GM19463 (cell line): ENCODE data around the gene PLAU.
A peak's percentile ranks its signal among the peaks of the same experiment; 100 is the strongest.
"Not testable (repeated sequence)": the region's sequence is repeated elsewhere in the genome, so short reads cannot be mapped to it uniquely, and the experiment has no call there.

Experiments
- ATAC-seq: cut with Tn5 transposase; IDR thresholded peaks from one replicate; pipeline ENCODE4 v1.9.1; 2021; ENCODE audit warnings: mild to moderate bottlenecking, moderate library complexity; ENCODE audit not compliant: unreplicated experiment

PLAU gene

GRCh38 chr10:73876566-73876965, 34.4 kb upstream of the PLAU start:
- no peak for ATAC-seq

DNA sequence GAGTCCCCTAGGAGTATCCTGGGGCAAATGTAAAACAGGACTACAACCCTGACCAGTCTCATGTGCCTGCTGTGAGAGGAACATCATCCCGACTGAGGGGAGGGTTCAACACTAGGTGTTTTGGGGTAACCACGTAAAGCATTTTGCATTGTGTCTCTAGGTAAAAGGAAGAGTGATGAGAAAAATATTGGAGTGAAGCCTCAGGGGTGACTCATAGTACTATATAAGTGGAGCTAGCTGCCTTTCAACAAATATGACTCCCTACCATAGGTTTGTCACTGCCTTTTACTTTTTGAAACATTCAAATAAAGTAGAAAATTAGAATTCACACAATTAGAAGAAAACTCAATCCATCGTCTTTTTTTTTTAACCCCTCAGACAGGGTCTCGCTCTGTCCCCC, 34.0 kb upstream of the PLAU start:
- no peak for ATAC-seq

GRCh38 chr10:73877533-73878160, 33.3 kb upstream of the PLAU start:
- ATAC-seq: no peak

DNA sequence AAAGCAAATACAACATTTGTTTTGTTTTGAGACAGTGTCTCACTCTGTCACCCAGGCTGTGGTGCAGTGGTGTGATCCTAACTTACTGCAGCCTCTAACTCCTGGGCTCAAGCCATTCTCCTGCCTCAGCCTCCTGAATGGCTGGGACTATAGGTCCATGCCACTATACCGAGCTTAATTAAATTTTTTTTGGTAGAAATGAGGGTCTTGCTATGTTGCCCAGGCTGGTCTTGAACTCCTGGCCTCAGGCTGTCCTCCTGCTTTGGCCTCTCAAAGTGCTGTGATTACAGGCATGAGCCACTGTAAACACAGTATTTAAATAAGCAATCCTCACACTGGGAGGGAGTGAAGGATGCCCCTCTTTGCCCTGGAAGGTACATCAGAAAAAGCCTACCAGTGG, 32.6 kb upstream of the PLAU start:
- ATAC-seq: no peak

GRCh38 chr10:73879296-73880173, 31.4 kb upstream of the PLAU start:
- ATAC-seq: peak; percentile 93

GRCh38 chr10:73881221-73881919, 29.6 kb upstream of the PLAU start:
- no peak for ATAC-seq

GRCh38 chr10:73884017-73884416, 26.9 kb upstream of the PLAU start:
- no peak for ATAC-seq

- ATAC-seq: peak; percentile 57
These were observed 24.8 kb upstream of the PLAU start for GRCh38 chr10:73886085-73886529.

GRCh38 chr10:73886661-73887293, 24.2 kb upstream of the PLAU start:
- no peak for ATAC-seq

DNA sequence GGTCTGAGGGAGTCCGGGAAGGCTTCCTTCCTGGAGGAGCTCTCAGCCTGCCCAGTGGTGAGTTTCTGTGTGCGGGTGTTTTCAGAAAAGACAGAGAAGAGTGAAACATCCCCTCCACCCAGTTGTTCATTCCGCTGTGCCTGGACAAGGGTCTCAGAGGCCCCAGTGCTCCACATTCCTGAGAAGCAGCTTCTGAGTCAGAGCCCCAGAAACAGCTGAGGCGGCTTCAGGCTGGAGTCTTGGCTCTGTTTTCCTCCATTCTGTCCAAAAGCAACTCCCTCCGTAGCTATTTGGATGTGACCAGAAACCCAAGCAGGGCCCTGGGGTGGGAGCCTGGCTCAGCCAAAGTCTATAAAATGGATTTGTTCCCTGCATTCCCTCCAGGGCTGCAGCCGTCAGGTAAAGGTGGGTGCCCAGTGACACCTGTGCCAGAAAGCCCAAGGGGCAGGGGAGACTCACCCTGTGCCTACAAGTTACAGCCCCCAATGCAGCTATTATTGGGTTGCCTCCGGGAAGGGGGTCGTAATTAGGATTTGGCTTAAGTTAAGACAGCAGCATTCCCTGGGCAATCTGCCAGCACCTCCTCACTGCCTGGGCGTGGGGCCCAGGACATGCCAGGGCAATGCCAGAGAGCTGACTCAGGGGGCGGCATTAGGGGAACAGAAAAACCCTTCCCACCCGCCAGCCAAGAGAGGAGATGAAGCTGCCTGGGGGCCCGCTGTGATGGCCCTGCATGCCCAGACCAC, 23.5 kb upstream of the PLAU start:
- ATAC-seq: no peak

GRCh38 chr10:73888514-73888913, 22.4 kb upstream of the PLAU start:
- ATAC-seq: no peak

- no peak for ATAC-seq
These were observed 21.9 kb upstream of the PLAU start for GRCh38 chr10:73889014-73889413.

- ATAC-seq: not testable (repeated sequence)
These were observed 21.5 kb upstream of the PLAU start for GRCh38 chr10:73889416-73889815.

GRCh38 chr10:73890261-73890660, 20.7 kb upstream of the PLAU start:
- no peak for ATAC-seq

DNA sequence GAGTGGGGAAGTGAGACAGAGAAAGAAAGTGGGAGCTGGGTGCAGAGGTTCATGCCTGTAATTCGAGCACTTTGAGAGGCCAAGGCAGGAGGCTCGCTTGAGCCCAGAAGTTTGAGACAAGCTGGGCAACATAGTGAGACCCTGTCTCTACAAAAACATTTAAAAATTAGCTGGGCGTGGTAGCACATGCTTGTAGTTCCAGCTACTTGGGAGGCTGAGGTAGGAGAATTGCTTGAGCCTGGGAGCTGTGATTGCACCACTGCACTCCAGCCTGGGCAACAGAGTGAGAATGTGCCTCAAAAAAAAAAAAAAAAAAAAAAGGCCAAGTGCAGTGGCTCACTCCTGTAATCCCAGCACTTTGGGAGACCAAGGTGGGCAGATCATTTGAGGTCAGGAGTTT, 20.1 kb upstream of the PLAU start:
- not testable (repeated sequence) for ATAC-seq

GRCh38 chr10:73891540-73891939, 19.4 kb upstream of the PLAU start:
- ATAC-seq: no peak

DNA sequence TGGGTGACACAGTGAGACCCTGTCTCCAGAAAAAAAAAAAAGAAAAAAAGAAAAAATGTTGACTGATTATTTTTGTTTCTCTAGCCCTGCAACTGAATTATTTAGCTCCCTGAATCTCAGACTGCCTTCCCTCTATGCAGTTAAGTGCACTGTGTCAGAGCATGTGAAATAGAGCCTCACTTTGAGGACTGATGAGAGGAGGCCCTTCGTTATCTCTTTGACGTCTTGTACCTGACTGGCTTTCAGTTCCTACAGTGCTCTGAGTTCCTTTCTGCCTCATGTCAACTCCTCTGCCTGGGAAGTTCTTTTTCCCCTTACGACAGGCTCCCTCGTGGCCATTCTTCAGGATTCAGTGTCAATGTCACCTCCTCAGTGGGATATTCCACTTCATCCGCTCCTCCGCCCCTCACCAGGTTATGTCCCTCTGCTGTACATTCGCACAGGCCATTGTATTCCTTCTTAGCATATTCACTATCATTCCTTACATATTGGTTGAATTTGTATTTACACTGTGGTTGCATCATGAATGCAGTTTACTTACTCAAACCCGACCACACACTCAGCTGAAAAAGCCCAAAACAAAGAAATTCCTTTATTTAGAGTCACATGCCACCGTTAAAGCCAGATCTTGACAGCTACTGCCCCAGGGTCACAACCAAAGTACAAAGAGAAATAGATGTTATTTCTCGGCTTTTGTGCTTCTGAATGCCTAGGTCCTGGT, 18.5 kb upstream of the PLAU start:
- no peak for ATAC-seq

DNA sequence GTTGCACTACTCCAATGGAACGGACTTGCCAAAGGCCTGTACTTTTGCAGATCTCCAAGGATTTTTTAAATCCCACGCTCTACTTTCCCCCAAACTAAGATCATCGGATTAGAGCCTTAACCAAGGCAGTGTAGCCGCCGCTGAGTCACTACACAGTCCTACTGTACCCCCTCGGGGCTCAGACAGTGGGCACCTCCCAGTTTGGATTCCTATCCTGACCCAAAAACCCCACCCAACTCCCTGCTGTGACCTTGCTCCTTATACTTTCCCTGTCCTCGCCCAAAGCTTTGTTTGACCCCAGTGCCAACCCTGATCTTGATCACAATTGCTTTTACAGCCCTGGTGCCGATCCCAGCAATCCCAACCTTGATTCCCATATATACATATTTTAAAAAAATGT, 17.5 kb upstream of the PLAU start:
- no peak for ATAC-seq

GRCh38 chr10:73894245-73894971, 16.5 kb upstream of the PLAU start:
- ATAC-seq: no peak
